ENCODE measurements around the gene AADAC.
"Not testable (repeated sequence)": the region's sequence is repeated elsewhere in the genome, so short reads cannot be mapped to it uniquely, and the experiment has no call there.

Gene AADAC

GRCh38 chr3:151776259-151776740 lies 37.6 kb upstream of the AADAC start:
- no peak for DNase-seq
- H3K27me3 ChIP-seq, result no peaks in the 10 kb centered on the region
- H3K4me3 ChIP-seq, result no peak overlapping the region
- TF ChIP-seq, protein P1, sequence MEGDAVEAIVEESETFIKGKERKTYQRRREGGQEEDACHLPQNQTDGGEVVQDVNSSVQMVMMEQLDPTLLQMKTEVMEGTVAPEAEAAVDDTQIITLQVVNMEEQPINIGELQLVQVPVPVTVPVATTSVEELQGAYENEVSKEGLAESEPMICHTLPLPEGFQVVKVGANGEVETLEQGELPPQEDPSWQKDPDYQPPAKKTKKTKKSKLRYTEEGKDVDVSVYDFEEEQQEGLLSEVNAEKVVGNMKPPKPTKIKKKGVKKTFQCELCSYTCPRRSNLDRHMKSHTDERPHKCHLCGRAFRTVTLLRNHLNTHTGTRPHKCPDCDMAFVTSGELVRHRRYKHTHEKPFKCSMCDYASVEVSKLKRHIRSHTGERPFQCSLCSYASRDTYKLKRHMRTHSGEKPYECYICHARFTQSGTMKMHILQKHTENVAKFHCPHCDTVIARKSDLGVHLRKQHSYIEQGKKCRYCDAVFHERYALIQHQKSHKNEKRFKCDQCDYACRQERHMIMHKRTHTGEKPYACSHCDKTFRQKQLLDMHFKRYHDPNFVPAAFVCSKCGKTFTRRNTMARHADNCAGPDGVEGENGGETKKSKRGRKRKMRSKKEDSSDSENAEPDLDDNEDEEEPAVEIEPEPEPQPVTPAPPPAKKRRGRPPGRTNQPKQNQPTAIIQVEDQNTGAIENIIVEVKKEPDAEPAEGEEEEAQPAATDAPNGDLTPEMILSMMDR (IDR thresholded peaks at IDR 0.05), result no peak
- no peak overlapping the region for H3K27ac ChIP-seq
- no peaks in the 10 kb centered on the region for H3K36me3 ChIP-seq
- intact Hi-C loops (cut with DNase I; ENCODE audit: low total_unique reads), result no loop called here
- H3K9me3 ChIP-seq, result no peaks in the 10 kb centered on the region
- peaks cover 0 to 14% (median 8%) of the 10 kb centered on the region in 4 donors for H3K4me1 ChIP-seq

DNA sequence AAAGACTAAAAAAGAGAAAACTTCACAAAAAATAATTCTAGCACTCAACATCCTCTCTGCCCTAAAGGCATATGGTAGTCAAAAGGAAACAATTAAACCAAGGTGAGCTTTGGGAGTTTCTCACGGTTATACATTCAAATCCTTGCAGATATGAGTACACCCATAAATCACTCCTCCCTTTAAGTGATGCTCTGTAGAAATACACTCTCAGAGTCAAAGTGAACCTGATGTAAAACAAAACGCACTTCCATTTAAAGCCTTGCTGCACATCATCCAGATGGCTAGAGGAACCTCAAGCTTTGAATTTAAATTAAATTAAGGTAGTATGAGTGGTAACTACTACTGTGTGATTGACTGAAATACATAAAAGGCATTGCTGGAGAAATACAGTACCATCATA lies 36.0 kb upstream of the AADAC start:
- Histone ChIP-seq H3K36me3 (no peaks in the 10 kb centered on the region), H3K9me3 (no peaks in the 10 kb centered on the region), H3K4me1 (peaks cover 0 to under 1% (median 0%) of the 10 kb centered on the region in 4 donors), H3K4me3 (no peak overlapping the region), H3K27ac (no peak overlapping the region), H3K27me3 (no peaks in the 10 kb centered on the region)
- DNase-seq, result no peak
- intact Hi-C loops (cut with DNase I; ENCODE audit: low total_unique reads), result no loop called here
- TF ChIP-seq, protein P1 (IDR thresholded peaks at IDR 0.05), result no peak

- TF ChIP-seq, protein P1 (IDR thresholded peaks at IDR 0.05), result no peak
- Histone ChIP-seq H3K27me3 (no peaks in the 10 kb centered on the region), H3K27ac (no peak overlapping the region), H3K4me1 (no peaks in the 10 kb centered on the region), H3K9me3 (no peaks in the 10 kb centered on the region), H3K4me3 (no peak overlapping the region), H3K36me3 (no peaks in the 10 kb centered on the region)
- no peak for DNase-seq
- intact Hi-C loops (cut with DNase I; ENCODE audit: low total_unique reads), result no loop called here
Observed at GRCh38 chr3:151787626-151788025, 26.3 kb upstream of the AADAC start.

DNA sequence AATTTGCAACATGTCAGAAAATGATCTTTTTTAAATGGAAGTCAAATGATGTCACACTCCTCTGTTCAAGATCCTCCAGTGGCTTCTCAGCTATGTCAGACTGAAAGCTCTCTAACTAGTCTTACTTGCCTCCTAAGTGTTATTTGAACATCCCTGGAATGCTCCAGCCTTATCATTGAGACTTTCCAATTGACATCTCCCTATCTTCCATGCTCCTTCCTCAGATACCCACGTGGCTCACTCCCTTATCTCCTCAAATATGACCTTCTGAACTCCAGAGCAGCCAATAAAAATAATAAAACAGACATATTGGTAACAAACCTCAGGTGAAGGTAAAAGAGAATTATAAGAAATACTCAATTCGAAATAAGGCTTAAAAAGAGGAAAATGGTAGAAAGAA lies 25.5 kb upstream of the AADAC start:
- no peak overlapping the region for H3K4me3 ChIP-seq
- H3K27me3 ChIP-seq, result no peaks in the 10 kb centered on the region
- no peak overlapping the region for H3K27ac ChIP-seq
- TF ChIP-seq, protein P1 (IDR thresholded peaks at IDR 0.05), result no peak
- intact Hi-C loops (cut with DNase I; ENCODE audit: low total_unique reads), result no loop called here
- no peaks in the 10 kb centered on the region for H3K36me3 ChIP-seq
- H3K9me3 ChIP-seq, result no peaks in the 10 kb centered on the region
- no peaks in the 10 kb centered on the region for H3K4me1 ChIP-seq
- DNase-seq, result no peak

DNA sequence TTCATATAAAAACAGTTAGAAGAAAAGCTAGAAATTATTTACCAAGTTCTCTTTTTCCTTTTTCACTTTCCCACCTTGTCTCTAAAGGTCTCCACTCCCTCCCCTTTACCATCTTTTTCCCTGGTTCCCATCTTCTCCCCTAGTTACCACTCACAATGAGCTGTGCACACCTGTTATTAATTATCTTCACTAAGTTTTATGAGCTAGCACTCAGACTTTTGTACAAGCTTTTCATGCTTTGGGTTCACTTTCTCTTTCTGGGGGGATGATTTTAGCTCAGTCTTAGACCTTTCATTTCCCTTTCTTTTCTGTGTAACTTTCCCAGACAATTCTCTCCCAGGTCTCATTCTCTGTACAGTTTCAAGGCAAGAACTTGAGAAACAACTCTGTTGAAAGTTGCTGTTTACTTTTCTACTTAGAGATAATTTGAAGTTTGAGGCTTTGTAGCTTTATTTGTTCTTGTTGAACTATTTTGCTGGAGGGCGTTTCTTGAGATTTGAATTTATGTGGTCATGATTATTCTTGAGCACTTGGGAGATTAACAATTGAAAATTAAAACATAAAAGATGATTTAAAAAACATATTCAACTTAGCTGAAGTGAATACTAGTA lies 24.0 kb upstream of the AADAC start:
- Histone ChIP-seq H3K36me3 (no peaks in the 10 kb centered on the region), H3K27ac (no peak overlapping the region), H3K9me3 (no peaks in the 10 kb centered on the region), H3K27me3 (no peaks in the 10 kb centered on the region), H3K4me3 (no peak overlapping the region), H3K4me1 (no peaks in the 10 kb centered on the region)
- intact Hi-C loops (cut with DNase I; ENCODE audit: low total_unique reads), result no loop called here
- no peak for DNase-seq
- TF ChIP-seq, protein P1 (IDR thresholded peaks at IDR 0.05), result no peak

GRCh38 chr3:151790763-151791162 lies 23.2 kb upstream of the AADAC start:
- H3K4me3 ChIP-seq; H3K27me3 ChIP-seq; H3K36me3 ChIP-seq; H3K9me3 ChIP-seq; intact Hi-C loops (cut with DNase I; ENCODE audit: low total_unique reads); H3K4me1 ChIP-seq; H3K27ac ChIP-seq; DNase-seq: not testable (repeated sequence)

Data from tibial artery (tissue), 4 donors.